SK-N-DZ (cell line): Measurements from ENCODE around the gene SLC39A11.

Experiments used
- DNase-seq: peaks from one replicate; pipeline ENCODE4 v3.0.0-alpha.2; 2015; ENCODE audit warnings: low spot score
- small RNA-seq, 2 experiments: library from RNA; depleted of rRNA; stranded (forward); fragments of <200 nt; gene quantifications; one replicate each; pipeline ENCODE3, GENCODE V24; 2014

SLC39A11 gene

GRCh38 chr17:72599891-72600290 lies 492.6 kb downstream of the SLC39A11 start:
- no peak for DNase-seq

GRCh38 chr17:72598695-72599094 lies 493.8 kb downstream of the SLC39A11 start:
- DNase-seq: no peak

GRCh38 chr17:72597354-72598087 lies 495.0 kb downstream of the SLC39A11 start:
- DNase-seq: no peak

Small RNA genes within 50 kb of the gene (small RNA-seq; reads per million reads assigned to genes)
- gene RF00422: 0 reads per million in 2 experiments
